AG09309 (cell line): ENCODE measurements around the gene EPHA2.

ENCODE experiments used
- DNase-seq: peaks from one replicate; pipeline ENCODE4 v3.0.0-alpha.2; 2010; ENCODE audit warnings: low read depth
- H3K4me3 ChIP-seq: 2 replicates; pipeline ENCODE4 v1.5.1; 2011; ENCODE audit warnings: mild to moderate bottlenecking, low read depth, low read length, moderate library complexity; ENCODE audit not compliant: control insufficient read depth
- TF ChIP-seq, protein P1 (sequence below): IDR thresholded peaks from 2 replicates; pipeline ENCODE4 v1.5.1; 2011; ENCODE audit warnings: mild to moderate bottlenecking, low read depth, low read length, inconsistent platforms; ENCODE audit not compliant: insufficient read depth, control insufficient read depth; ENCODE audit errors: missing control alignments

Gene EPHA2

DNA sequence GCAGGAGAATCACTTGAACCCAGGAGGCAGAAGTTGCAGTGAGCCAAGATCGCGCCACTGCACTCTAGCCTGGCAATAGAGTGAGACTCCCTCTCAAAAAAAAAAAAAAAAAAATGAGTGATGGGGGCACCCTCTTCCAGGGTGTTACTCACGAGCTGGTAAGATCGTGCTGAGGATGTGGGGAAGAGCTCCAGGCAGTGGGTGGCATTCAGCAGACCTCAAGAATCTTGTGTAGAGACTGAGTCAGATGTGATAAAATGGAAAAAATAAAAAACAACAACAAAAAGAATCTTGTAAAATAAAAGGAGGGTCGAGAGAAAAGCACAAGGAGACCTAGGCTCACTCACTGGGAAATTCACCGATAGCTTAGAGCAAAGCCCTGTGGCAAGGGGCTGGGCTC lies 38.5 kb downstream of the EPHA2 start:
- H3K4me3 ChIP-seq = no peak overlapping the region
- TF ChIP-seq, protein P1, sequence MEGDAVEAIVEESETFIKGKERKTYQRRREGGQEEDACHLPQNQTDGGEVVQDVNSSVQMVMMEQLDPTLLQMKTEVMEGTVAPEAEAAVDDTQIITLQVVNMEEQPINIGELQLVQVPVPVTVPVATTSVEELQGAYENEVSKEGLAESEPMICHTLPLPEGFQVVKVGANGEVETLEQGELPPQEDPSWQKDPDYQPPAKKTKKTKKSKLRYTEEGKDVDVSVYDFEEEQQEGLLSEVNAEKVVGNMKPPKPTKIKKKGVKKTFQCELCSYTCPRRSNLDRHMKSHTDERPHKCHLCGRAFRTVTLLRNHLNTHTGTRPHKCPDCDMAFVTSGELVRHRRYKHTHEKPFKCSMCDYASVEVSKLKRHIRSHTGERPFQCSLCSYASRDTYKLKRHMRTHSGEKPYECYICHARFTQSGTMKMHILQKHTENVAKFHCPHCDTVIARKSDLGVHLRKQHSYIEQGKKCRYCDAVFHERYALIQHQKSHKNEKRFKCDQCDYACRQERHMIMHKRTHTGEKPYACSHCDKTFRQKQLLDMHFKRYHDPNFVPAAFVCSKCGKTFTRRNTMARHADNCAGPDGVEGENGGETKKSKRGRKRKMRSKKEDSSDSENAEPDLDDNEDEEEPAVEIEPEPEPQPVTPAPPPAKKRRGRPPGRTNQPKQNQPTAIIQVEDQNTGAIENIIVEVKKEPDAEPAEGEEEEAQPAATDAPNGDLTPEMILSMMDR = no peak
- DNase-seq = peak; percentile 62

DNA sequence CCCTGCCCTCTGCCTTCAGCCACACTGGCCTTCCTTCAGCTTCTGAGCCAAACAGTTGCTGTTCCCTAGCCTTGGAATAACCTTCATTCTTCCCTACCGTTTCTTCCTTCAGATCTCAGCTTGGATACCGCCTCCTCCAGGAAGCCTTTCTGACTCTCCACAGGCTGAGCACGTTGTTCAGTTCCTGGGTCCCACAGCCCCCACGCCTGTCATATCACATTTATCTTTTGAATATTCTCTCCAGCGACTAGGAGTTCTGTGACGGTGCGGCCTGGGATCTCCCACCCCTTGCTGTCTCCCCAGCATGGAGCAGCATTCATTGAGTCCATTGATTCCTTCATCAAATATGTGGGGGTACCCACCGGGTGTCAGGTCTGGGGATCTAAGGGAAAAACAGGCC lies 39.2 kb downstream of the EPHA2 start:
- DNase-seq = no peak
- TF ChIP-seq, protein P1 = no peak
- no peak overlapping the region for H3K4me3 ChIP-seq

DNA sequence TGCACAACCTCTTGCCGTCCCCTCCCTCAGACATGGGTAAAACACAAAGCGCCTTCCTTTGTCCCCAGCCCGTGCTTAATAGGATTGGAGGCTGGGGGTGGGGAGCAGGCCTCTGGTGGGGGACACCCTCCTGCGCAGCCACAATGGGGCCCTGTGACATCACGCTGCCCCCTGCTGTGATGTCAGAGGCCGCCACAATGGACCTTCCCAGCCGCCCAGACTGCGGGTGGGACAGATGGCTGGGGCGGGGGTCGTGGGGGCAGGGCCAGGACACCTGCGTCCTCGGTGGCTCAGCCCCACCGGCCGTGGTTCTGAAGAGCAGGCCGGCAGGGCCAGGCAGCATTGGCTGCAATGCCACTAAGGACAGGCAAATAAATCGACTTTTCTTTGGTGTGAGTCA lies 39.9 kb downstream of the EPHA2 start:
- TF ChIP-seq, protein P1 = no peak
- no peak overlapping the region for H3K4me3 ChIP-seq
- no peak for DNase-seq

GRCh38 chr1:16115468-16115983 lies 40.3 kb downstream of the EPHA2 start:
- no peak overlapping the region for H3K4me3 ChIP-seq
- no peak for DNase-seq
- TF ChIP-seq, protein P1 = no peak

DNA sequence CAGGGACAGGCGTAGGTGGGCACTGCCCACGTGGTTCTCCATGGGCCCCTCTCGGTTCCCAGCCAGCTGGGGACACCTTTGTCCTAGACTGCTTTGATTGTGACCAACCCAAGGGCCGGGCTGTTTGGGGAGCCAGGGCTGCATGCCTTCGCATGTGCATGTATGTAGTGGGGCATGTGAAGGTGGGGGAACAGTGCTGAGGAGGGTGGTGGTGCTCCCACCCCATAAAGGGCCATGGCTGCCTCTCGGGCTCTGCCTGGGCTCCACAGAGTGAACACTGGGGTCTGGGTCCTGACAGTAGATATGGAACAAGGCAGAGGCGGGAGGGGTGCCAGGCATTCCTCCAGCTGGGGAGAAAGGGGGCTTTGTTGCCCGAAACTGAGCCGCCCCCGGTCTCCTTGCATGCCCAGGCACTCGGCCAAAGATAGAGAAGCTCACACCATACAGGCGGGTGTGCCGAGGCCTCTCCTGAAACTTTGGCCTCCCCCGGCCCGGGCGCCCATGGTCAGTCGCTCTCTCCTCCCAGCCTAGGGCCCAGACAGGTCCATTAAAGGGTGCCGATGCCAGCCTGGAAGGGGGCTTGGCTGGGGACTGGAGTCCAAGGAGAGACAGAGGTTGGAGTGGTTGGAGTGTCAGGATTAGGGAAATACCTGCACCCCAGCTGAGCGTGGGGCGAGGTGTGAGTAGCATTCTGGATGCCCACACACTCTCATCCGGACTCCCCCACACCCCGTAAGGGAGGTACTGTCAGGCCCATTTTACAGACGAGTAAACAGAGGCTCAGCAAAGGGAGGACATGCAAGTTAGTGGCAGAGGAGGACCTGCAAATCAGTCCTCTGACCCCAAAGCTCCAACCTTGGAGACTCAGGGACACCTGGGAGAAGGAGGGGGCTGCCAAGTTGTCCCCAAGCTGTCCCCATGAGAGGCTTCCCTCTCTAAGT lies 41.1 kb downstream of the EPHA2 start:
- TF ChIP-seq, protein P1 = no peak
- H3K4me3 ChIP-seq = no peak overlapping the region
- DNase-seq = no peak

DNA sequence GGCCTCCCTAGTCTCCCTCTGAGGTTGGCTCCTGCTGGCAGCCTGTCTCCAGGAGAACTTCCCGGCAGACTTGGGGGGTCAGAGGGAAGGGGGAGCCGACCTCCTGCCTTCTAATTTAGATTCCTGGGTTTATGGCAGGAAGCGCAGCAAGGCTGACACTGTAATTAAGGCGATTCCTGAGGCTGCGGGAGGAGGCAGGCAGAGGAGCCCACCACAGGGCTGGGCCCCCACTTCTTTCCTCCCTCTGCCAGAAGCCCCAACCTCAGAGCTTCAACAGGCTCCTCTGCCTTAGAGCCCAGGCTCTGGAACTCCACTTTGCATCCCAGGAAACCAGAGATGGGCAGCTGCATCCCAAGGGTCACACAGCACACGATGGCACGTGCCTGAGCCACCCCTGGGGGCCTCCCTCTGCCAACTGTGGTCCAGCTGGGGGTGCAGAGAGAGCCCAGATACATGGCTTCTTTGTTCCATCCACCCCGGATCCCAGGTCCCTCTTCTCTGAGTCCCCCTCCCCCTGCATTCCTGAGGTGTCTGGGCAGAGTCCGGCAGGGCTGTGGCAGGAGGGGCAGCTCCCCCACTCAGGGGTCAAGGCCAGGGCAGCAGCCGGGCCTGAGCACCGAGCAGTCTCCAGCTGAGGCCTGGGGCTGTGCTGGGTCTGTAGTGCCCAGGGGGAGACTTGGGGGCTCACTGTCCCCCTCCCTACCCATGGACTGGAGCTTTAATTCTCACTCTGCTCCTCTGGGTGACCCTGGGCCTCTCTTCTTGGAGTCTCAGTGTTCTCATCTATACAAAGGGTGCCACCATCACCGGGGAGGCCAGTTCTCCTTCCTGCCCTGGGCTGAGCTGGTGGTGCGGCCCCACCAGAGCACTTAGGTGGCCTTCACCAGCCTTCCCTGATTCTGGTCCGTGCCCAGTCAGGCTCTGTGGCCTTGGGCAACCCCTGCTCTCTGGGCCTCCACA lies 43.0 kb downstream of the EPHA2 start:
- no peak for DNase-seq
- H3K4me3 ChIP-seq = no peak overlapping the region
- TF ChIP-seq, protein P1 = no peak
